Keratinocyte (primary cell): ENCODE data around the gene SOCS1. TPM values are rescaled to one million over a fixed set of nuclear protein-coding genes. Genes with fewer than 3 reads are reported as not detected.

Source experiments
- DNase-seq: peaks from one replicate; pipeline ENCODE4 v3.0.0-alpha.2; 2011; ENCODE audit warnings: low read depth, missing footprints, low spot score
- FAIRE-seq: peaks from 2 replicates; lab custom pipeline; 2011; peaks lifted over from hg19 to GRCh38; lab: Jason Lieb, UNC
- H2AFZ ChIP-seq: 2 replicates; pipeline ENCODE4 v1.6.0; 2012; ENCODE audit warnings: low read length, control low read depth, inconsistent platforms; ENCODE audit not compliant: control insufficient read depth
- H3K27ac ChIP-seq: 2 replicates; pipeline ENCODE4 v1.5.1; 2011; ENCODE audit warnings: low read length; ENCODE audit not compliant: control insufficient read depth, insufficient read depth
- H3K27me3 ChIP-seq: 3 replicates; pipeline ENCODE4 v1.6.0; 2011; ENCODE audit warnings: low read length; ENCODE audit not compliant: control insufficient read depth, insufficient read depth; ENCODE audit errors: extremely low read depth
- H3K36me3 ChIP-seq, 2 experiments: 2 replicates in 1 of 2; 3 replicates in 1 of 2; pipeline ENCODE4 v1.5.1; 2011; ENCODE audit warnings: low read length in 2 of 2, mild to moderate bottlenecking in 1 of 2; ENCODE audit not compliant: control insufficient read depth in 2 of 2, insufficient read depth in 2 of 2; ENCODE audit errors: extremely low read depth in 1 of 2
- H3K4me1 ChIP-seq: 3 replicates; pipeline ENCODE4 v1.5.1; 2011; ENCODE audit warnings: low read length; ENCODE audit not compliant: control insufficient read depth, insufficient read depth; ENCODE audit errors: extremely low read depth
- H3K4me2 ChIP-seq: 3 replicates; pipeline ENCODE4 v1.6.0; 2011; ENCODE audit warnings: low read depth, low read length; ENCODE audit not compliant: control insufficient read depth, insufficient read depth; ENCODE audit errors: extremely low read depth
- H3K4me3 ChIP-seq, 3 experiments: fragments of 200-600 bp in 1 of 3; sonication (generic) in 1 of 3; 2 replicates in 2 of 3; 3 replicates in 1 of 3; pipeline ENCODE4 v1.5.1; 2011 to 2016; ENCODE audit warnings: low read length in 3 of 3, mild to moderate bottlenecking in 3 of 3, control low read depth in 2 of 3, inconsistent platforms in 1 of 3, low read depth in 1 of 3, mixed read lengths in 1 of 3, mixed run types in 1 of 3, moderate library complexity in 1 of 3; ENCODE audit not compliant: control insufficient read depth in 2 of 3, insufficient read depth in 2 of 3; ENCODE audit errors: extremely low read depth in 1 of 3
- H3K79me2 ChIP-seq: 2 replicates; pipeline ENCODE4 v1.6.0; 2012; ENCODE audit warnings: low read length; ENCODE audit not compliant: control insufficient read depth, insufficient read depth
- H3K9ac ChIP-seq: 3 replicates; pipeline ENCODE4 v1.6.0; 2011; ENCODE audit warnings: low read length; ENCODE audit not compliant: control insufficient read depth, insufficient read depth; ENCODE audit errors: extremely low read depth
- H3K9me1 ChIP-seq: 3 replicates; pipeline ENCODE4 v1.6.0; 2011; ENCODE audit warnings: low read length; ENCODE audit not compliant: control insufficient read depth, insufficient read depth; ENCODE audit errors: extremely low read depth
- H3K9me3 ChIP-seq: 2 replicates; pipeline ENCODE4 v1.5.1; 2012; ENCODE audit warnings: low read depth, low read length; ENCODE audit not compliant: control insufficient read depth
- H4K20me1 ChIP-seq: 3 replicates; pipeline ENCODE4 v1.6.0; 2011; ENCODE audit warnings: low read length; ENCODE audit not compliant: control insufficient read depth, insufficient read depth; ENCODE audit errors: extremely low read depth
- CTCF ChIP-seq, 3 experiments: IDR thresholded peaks in 1 of 3; conservative IDR thresholded peaks in 1 of 3; optimal IDR thresholded peaks in 1 of 3; 2 replicates in 2 of 3; 3 replicates in 1 of 3; pipeline versions ENCODE3 to v1.5.1; 2011; ENCODE audit warnings: low read length in 3 of 3, mild to moderate bottlenecking in 3 of 3, moderate library complexity in 2 of 3, control low read depth in 1 of 3, inconsistent platforms in 1 of 3; ENCODE audit not compliant: insufficient read depth in 2 of 3; ENCODE audit errors: extremely low read depth in 1 of 3
- EZH2 ChIP-seq: IDR thresholded peaks from one replicate; pipeline ENCODE4 v1.6.1; 2012; ENCODE audit warnings: inconsistent platforms, mild to moderate bottlenecking, low read length, moderate library complexity
- dilution Hi-C: fragments of 300-500 bp; cut with MboI; formaldehyde crosslinking; loops from one replicate; pipeline ENCODE4 v1.7.0; 2020; ENCODE audit warnings: low sequenced_read_pairs; ENCODE audit not compliant: extremely low pct_ligation_motif_present
- polyA plus RNA-seq, 5 experiments: library from polyadenylated mRNA; depleted of rRNA in 3 of 5; stranded (reverse) in 3 of 5; stranded (forward) in 1 of 5; unstranded in 1 of 5; fragments of >200 nt; gene quantifications; 1 replicate in 1 of 5; 2 replicates in 3 of 5; 3 replicates in 1 of 5; pipeline versions ENCODE4 v1.2.1 to v1.2.3, GENCODE V29; 2011 to 2012; ENCODE audit warnings: missing spikeins in 2 of 5, low read depth in 1 of 5, low replicate concordance in 1 of 5

The SOCS1 gene
- polyA plus RNA-seq, 1 donor (not counting 4 experiments of a cell fraction or from before 2014, with no cell fraction given) = 0.98 TPM

GRCh38 chr16:11219178-11219577 is 36.8 kb downstream of the SOCS1 start:
- Histone ChIP-seq H3K4me3 (no peak overlapping the region), H3K36me3 (no peaks in the 10 kb centered on the region), H3K79me2 (no peaks in the 10 kb centered on the region), H3K9ac (no peak overlapping the region), H3K27ac (no peak overlapping the region), H4K20me1 (no peaks in the 10 kb centered on the region), H3K9me3 (peaks cover 6% of the 10 kb centered on the region), H3K9me1 (no peaks in the 10 kb centered on the region), H3K4me2 (no peak overlapping the region), H2AFZ (no peak overlapping the region), H3K27me3 (no peaks in the 10 kb centered on the region), H3K4me1 (no peaks in the 10 kb centered on the region)
- DNase-seq (no peak), FAIRE-seq (no peak)
- dilution Hi-C loops = no loop called here
- TF ChIP-seq EZH2 (no peak), CTCF (optimal IDR thresholded peaks at IDR 0.05 in 1 of 3, IDR thresholded peaks at IDR 0.05 in 1 of 3, conservative IDR thresholded peaks at IDR 0.05 in 1 of 3; ENCODE audit: extremely low read depth in 1 of 3, insufficient read depth in 2 of 3, low read length in 3 of 3) (no peak)

GRCh38 chr16:11218604-11218962 is 37.4 kb downstream of the SOCS1 start:
- dilution Hi-C loops = no loop called here
- no peaks in the 10 kb centered on the region for H4K20me1 ChIP-seq
- TF ChIP-seq EZH2 (no peak), CTCF (optimal IDR thresholded peaks at IDR 0.05 in 1 of 3, IDR thresholded peaks at IDR 0.05 in 1 of 3, conservative IDR thresholded peaks at IDR 0.05 in 1 of 3; ENCODE audit: extremely low read depth in 1 of 3, insufficient read depth in 2 of 3, low read length in 3 of 3) (peak; percentile 17 to 63 (median 56))

More at GRCh38 chr16:11218604-11218962, 37.4 kb downstream of the SOCS1 start:
- DNase-seq = no peak
- H3K9ac ChIP-seq = no peak overlapping the region
- no peaks in the 10 kb centered on the region for H3K27me3 ChIP-seq
- H2AFZ ChIP-seq = no peak overlapping the region
- H3K27ac ChIP-seq = no peak overlapping the region
- H3K4me3 ChIP-seq = no peak overlapping the region
- no peaks in the 10 kb centered on the region for H3K36me3 ChIP-seq
- no peak overlapping the region for H3K4me2 ChIP-seq
- no peaks in the 10 kb centered on the region for H3K79me2 ChIP-seq
- FAIRE-seq = no peak
- no peaks in the 10 kb centered on the region for H3K9me1 ChIP-seq
- H3K4me1 ChIP-seq = no peaks in the 10 kb centered on the region
- peaks cover 6% of the 10 kb centered on the region for H3K9me3 ChIP-seq
